HG03039 (cell line): ENCODE measurements around the gene P2RX7.
"Not testable (repeated sequence)": the region's sequence is repeated elsewhere in the genome, so short reads cannot be mapped to it uniquely, and the experiment has no call there.

Experiments used
- ATAC-seq: cut with Tn5 transposase; IDR thresholded peaks from one replicate; pipeline ENCODE4 v1.9.1; 2021; ENCODE audit warnings: mild to moderate bottlenecking, moderate library complexity; ENCODE audit not compliant: unreplicated experiment

The P2RX7 gene

GRCh38 chr12:121133838-121134237 is 1.2 kb downstream of the P2RX7 start:
- no peak for ATAC-seq

- ATAC-seq, result no peak
Observed at GRCh38 chr12:121135320-121135719, 2.6 kb downstream of the P2RX7 start.

- ATAC-seq, result no peak
Observed at GRCh38 chr12:121137512-121137911, 4.8 kb downstream of the P2RX7 start.

- ATAC-seq, result no peak
Observed at GRCh38 chr12:121138284-121138683, 5.6 kb downstream of the P2RX7 start.

- ATAC-seq, result no peak
Observed at GRCh38 chr12:121139286-121139685, 6.6 kb downstream of the P2RX7 start.

- ATAC-seq, result no peak
Observed at GRCh38 chr12:121142171-121142950, 9.7 kb downstream of the P2RX7 start.

- no peak for ATAC-seq
Observed at GRCh38 chr12:121144416-121144914, 11.8 kb downstream of the P2RX7 start.

- no peak for ATAC-seq
Observed at GRCh38 chr12:121145221-121145620, 12.5 kb downstream of the P2RX7 start.

GRCh38 chr12:121149289-121149688 is 16.6 kb downstream of the P2RX7 start:
- not testable (repeated sequence) for ATAC-seq

- no peak for ATAC-seq
Observed at GRCh38 chr12:121154793-121155375, 22.2 kb downstream of the P2RX7 start.

GRCh38 chr12:121156365-121156764 is 23.7 kb downstream of the P2RX7 start:
- no peak for ATAC-seq

GRCh38 chr12:121158085-121158484 is 25.4 kb downstream of the P2RX7 start:
- ATAC-seq, result no peak

- not testable (repeated sequence) for ATAC-seq
Observed at GRCh38 chr12:121158728-121159351, 26.2 kb downstream of the P2RX7 start.

- ATAC-seq, result no peak
Observed at GRCh38 chr12:121159467-121160307, 27.0 kb downstream of the P2RX7 start.

- ATAC-seq, result no peak
Observed at GRCh38 chr12:121162384-121162783, 29.7 kb downstream of the P2RX7 start.

- ATAC-seq, result no peak
Observed at GRCh38 chr12:121162985-121163384, 30.3 kb downstream of the P2RX7 start.

GRCh38 chr12:121164839-121165238 is 32.2 kb downstream of the P2RX7 start:
- not testable (repeated sequence) for ATAC-seq

GRCh38 chr12:121165316-121165715 is 32.6 kb downstream of the P2RX7 start:
- ATAC-seq, result no peak

GRCh38 chr12:121166356-121166755 is 33.7 kb downstream of the P2RX7 start:
- no peak for ATAC-seq

GRCh38 chr12:121167232-121167820 is 34.6 kb downstream of the P2RX7 start:
- ATAC-seq, result no peak

GRCh38 chr12:121167951-121168350 is 35.3 kb downstream of the P2RX7 start:
- no peak for ATAC-seq
